ENCODE measurements around the gene CCDC192.

DNA sequence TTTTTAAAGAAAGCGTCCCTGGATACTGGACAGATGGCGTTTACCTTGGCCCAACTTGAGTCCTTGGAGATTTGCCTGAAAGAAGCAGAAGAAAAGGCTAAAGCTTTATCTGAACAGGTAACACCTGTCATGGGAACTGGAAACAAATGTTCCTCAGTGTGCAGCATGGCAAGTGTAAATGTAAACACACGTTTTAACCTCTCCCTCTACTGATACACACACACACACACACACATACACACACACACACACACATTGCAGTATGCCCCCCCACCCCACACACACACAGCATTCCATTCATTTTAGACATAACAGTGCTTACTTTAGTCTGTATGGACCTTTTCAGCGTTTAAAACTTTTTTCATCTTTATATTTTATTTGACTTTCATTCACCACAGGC, 51.1 kb downstream of the CCDC192 start:
- TF ChIP-seq, protein P1, sequence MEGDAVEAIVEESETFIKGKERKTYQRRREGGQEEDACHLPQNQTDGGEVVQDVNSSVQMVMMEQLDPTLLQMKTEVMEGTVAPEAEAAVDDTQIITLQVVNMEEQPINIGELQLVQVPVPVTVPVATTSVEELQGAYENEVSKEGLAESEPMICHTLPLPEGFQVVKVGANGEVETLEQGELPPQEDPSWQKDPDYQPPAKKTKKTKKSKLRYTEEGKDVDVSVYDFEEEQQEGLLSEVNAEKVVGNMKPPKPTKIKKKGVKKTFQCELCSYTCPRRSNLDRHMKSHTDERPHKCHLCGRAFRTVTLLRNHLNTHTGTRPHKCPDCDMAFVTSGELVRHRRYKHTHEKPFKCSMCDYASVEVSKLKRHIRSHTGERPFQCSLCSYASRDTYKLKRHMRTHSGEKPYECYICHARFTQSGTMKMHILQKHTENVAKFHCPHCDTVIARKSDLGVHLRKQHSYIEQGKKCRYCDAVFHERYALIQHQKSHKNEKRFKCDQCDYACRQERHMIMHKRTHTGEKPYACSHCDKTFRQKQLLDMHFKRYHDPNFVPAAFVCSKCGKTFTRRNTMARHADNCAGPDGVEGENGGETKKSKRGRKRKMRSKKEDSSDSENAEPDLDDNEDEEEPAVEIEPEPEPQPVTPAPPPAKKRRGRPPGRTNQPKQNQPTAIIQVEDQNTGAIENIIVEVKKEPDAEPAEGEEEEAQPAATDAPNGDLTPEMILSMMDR (IDR thresholded peaks at IDR 0.05; ENCODE audit: low read depth, low read length), result no peak
- no peak for TF ChIP-seq EZH2phosphoT487 (IDR thresholded peaks at IDR 0.05; ENCODE audit: low read depth)
